ENCODE results near the gene CYP2E1.
A peak's percentile ranks its signal among the peaks of the same experiment; 100 is the strongest.
"Not testable (repeated sequence)": the region's sequence is repeated elsewhere in the genome, so short reads cannot be mapped to it uniquely, and the experiment has no call there.

CYP2E1 gene

DNA sequence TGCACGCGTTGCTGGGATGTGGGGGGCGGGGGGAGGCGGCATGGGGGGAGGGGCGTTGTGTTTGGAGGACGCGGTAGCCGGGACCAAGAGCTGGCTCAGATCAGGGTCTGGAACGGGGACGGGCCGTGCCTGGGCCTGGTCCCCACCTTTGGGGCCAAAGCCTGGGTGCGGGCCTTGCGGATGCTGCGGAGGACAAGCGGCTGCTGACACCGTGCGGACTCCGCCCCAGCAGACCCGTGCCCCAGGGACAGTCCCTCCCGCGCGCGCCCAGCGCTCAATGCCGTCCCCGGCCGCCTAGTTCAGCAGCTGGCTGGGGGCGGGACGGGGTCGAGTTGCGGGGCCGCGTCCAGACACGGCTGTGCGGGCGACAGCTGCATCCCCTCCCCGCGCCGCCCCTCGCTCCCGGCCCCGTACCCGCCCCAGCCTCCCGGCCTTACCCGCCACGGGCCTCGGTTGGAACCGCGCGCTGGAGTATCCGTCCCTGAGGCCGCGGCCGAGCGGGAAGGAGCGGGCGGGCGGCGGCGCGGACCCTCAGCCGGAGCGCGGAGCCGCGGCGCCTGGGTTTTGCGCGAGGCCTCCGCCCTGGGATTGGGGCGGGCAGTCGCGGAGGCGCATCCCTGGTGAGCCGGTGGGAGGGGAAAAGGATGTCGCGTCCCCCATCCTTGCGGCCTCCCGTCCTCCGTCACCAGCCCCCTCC, 41.8 kb downstream of the CYP2E1 start:
- DNase-seq = not testable (repeated sequence)

DNA sequence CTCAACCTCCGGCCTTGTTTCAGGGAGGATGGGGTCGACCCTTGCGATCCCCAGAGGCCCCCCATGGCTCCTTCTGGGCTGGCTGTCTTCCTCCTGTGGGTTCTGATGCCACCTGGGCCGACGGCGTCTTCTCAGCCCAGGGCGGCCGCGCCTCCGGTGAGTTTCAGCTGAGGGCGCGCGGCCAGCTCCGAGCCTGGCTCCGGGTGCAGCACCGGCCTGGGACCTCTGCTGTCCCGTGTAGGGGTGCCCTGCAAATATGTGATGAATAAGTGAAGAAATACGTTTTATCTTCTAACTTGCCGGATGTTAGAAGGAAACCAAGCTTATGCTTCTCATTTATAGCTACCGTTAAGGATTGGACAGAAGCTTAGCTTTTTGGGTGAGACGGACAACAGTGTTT, 42.6 kb downstream of the CYP2E1 start:
- DNase-seq = peak in 1 of 58 donors; percentile 7

DNA sequence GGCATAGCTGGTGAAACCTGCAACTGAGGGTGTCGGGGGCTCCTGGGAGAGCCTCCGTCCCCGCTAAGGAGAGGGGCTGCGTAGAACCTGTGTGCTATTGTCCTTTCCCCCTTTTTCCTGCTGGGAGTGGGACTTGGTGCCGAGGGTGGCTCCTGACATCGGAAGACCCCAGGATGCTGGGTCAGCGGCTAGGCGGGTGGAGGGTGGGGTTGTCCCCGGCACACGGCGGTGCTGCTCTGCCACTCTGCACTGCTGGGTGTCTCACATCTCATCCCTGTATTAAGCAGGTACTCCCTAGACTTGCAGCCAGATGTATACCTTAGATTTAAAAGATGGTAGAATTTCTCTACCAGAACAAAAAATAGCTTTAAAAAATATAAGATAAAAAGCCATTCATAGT, 44.9 kb downstream of the CYP2E1 start:
- DNase-seq = not testable (repeated sequence)

- DNase-seq = not testable (repeated sequence)
Observed at GRCh38 chr10:133573460-133573859, 46.3 kb downstream of the CYP2E1 start.

DNA sequence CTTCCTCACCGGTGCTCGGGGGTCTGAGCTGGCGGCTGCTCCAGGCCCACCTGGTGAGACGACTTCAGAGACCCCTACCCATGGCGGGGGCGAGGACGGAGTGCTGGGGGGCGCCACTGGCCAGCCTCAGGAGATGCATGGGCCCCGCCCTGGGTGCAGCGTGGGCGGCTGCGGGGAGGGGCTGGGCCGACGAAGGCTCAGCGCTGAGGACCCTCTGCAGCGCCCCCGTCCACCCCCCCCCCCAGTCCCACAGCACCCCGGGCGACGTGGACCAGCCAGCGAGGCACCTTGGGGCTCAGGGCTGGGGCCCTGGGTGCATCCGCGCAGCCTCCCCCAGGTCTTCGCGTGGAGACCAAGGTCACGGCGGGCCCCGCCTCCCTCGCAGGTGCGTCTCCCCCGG, 49.9 kb downstream of the CYP2E1 start:
- DNase-seq = not testable (repeated sequence)
